ENCODE results near the gene SORCS1.

DNA sequence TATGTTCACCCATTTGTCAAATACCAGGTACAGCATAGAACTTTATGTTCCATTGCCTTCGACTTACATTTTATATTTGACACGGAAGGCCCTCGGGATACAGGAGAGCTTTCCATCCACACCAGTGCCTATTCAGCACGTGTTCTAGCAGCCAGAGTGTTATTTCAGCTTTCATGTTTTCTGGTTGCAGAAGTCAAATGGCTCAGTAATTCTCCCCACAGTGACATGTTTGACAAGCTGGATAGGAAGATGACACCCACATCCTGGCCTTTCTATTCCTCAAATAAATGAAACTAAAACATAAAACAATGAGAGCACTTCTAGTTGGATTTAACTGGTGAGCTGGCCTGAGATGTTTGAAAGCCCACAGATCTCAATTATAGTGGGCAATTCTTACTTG lies 173.4 kb downstream of the SORCS1 start:
- no peak for TF ChIP-seq POLR2A (IDR thresholded peaks at IDR 0.05; ENCODE audit: low read depth)
- TF ChIP-seq EP300 (IDR thresholded peaks at IDR 0.05), result no peak
- TF ChIP-seq, protein P1, sequence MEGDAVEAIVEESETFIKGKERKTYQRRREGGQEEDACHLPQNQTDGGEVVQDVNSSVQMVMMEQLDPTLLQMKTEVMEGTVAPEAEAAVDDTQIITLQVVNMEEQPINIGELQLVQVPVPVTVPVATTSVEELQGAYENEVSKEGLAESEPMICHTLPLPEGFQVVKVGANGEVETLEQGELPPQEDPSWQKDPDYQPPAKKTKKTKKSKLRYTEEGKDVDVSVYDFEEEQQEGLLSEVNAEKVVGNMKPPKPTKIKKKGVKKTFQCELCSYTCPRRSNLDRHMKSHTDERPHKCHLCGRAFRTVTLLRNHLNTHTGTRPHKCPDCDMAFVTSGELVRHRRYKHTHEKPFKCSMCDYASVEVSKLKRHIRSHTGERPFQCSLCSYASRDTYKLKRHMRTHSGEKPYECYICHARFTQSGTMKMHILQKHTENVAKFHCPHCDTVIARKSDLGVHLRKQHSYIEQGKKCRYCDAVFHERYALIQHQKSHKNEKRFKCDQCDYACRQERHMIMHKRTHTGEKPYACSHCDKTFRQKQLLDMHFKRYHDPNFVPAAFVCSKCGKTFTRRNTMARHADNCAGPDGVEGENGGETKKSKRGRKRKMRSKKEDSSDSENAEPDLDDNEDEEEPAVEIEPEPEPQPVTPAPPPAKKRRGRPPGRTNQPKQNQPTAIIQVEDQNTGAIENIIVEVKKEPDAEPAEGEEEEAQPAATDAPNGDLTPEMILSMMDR (IDR thresholded peaks at IDR 0.05), result no peak
- TF ChIP-seq POLR2AphosphoS5 (IDR thresholded peaks at IDR 0.05), result no peak

All from esophagus muscularis mucosa (tissue), 4 donors.